Astrocyte (in vitro differentiated cells and primary cell): Measurements from ENCODE around the gene MAP3K20. TPM values are rescaled to one million over a fixed set of nuclear protein-coding genes. Genes with fewer than 3 reads are reported as not detected.
A peak's percentile ranks its signal among the peaks of the same experiment; 100 is the strongest.

Experiments used
- DNase-seq: peaks from one replicate; pipeline ENCODE4 v3.0.0-alpha.2; 2010; ENCODE audit warnings: low read depth
- FAIRE-seq: peaks from 2 replicates; lab custom pipeline; 2011; peaks lifted over from hg19 to GRCh38; lab: Jason Lieb, UNC
- H2AFZ ChIP-seq: 2 replicates; pipeline ENCODE4 v1.6.0; 2012; ENCODE audit warnings: low read depth, low read length, inconsistent platforms
- H3K27ac ChIP-seq: 2 replicates; pipeline ENCODE4 v1.5.1; 2011; ENCODE audit warnings: low read depth, low read length, inconsistent platforms
- H3K27me3 ChIP-seq: 2 replicates; pipeline ENCODE4 v1.6.0; 2011; ENCODE audit warnings: low read length, inconsistent platforms; ENCODE audit not compliant: insufficient read depth
- H3K36me3 ChIP-seq: 2 replicates; pipeline ENCODE4 v1.5.1; 2011; ENCODE audit warnings: low read length, inconsistent platforms; ENCODE audit not compliant: insufficient read depth
- H3K4me1 ChIP-seq: 2 replicates; pipeline ENCODE4 v1.5.1; 2011; ENCODE audit warnings: low read length, inconsistent platforms; ENCODE audit not compliant: insufficient read depth
- H3K4me2 ChIP-seq: 2 replicates; pipeline ENCODE4 v1.6.0; 2012; ENCODE audit warnings: low read length, inconsistent platforms
- H3K4me3 ChIP-seq: 2 replicates; pipeline ENCODE4 v1.5.1; 2011; ENCODE audit warnings: low read depth, mild to moderate bottlenecking, low read length, inconsistent platforms; ENCODE audit not compliant: insufficient read depth
- H3K79me2 ChIP-seq: 2 replicates; pipeline ENCODE4 v1.6.0; 2012; ENCODE audit warnings: mild to moderate bottlenecking, low read length, inconsistent platforms; ENCODE audit not compliant: insufficient read depth
- H3K9ac ChIP-seq: 2 replicates; pipeline ENCODE4 v1.6.0; 2012; ENCODE audit warnings: mild to moderate bottlenecking, low read length, inconsistent platforms
- H3K9me3 ChIP-seq: 2 replicates; pipeline ENCODE4 v1.5.1; 2012; ENCODE audit warnings: low read depth, mild to moderate bottlenecking, low read length, inconsistent platforms; ENCODE audit not compliant: insufficient read depth
- H4K20me1 ChIP-seq: 2 replicates; pipeline ENCODE4 v1.6.0; 2012; ENCODE audit warnings: low read length, inconsistent platforms; ENCODE audit not compliant: insufficient read depth
- H3K27ac Mint-ChIP-seq: one replicate; pipeline ENCODE4 v1.8.0; 2021; ENCODE audit warnings: mild to moderate bottlenecking, mixed read lengths; ENCODE audit not compliant: unreplicated experiment
- H3K27me3 Mint-ChIP-seq: one replicate; pipeline ENCODE4 v1.8.0; 2021; ENCODE audit warnings: low read depth, mixed read lengths; ENCODE audit not compliant: unreplicated experiment
- H3K36me3 Mint-ChIP-seq: one replicate; pipeline ENCODE4 v1.8.0; 2021; ENCODE audit warnings: low read depth, mixed read lengths; ENCODE audit not compliant: unreplicated experiment
- H3K4me1 Mint-ChIP-seq: one replicate; pipeline ENCODE4 v1.8.0; 2021; ENCODE audit warnings: low read depth, mixed read lengths; ENCODE audit not compliant: unreplicated experiment
- H3K4me3 Mint-ChIP-seq: one replicate; pipeline ENCODE4 v1.8.0; 2021; ENCODE audit warnings: mild to moderate bottlenecking, moderate library complexity, mixed read lengths; ENCODE audit not compliant: unreplicated experiment
- H3K9me3 Mint-ChIP-seq: one replicate; pipeline ENCODE4 v1.8.0; 2021; ENCODE audit warnings: mild to moderate bottlenecking, mixed read lengths; ENCODE audit not compliant: unreplicated experiment
- EZH2 ChIP-seq: IDR thresholded peaks from 2 replicates; pipeline ENCODE4 v1.6.1; 2012; ENCODE audit warnings: mild to moderate bottlenecking, low read length, inconsistent platforms; ENCODE audit not compliant: insufficient read depth
- total RNA-seq: library from RNA; stranded (reverse); gene quantifications from 2 replicates; pipeline ENCODE4 v1.2.1, GENCODE V29; 2021
- TF ChIP-seq, protein P1 (sequence below): IDR thresholded peaks from 2 replicates; pipeline ENCODE4 v1.5.1; 2011; ENCODE audit warnings: low read depth, mild to moderate bottlenecking, inconsistent platforms, low read length, moderate library complexity; ENCODE audit not compliant: insufficient read depth

Gene MAP3K20
- total RNA-seq, 1 donor from 2014 or later: 42.4 TPM

DNA sequence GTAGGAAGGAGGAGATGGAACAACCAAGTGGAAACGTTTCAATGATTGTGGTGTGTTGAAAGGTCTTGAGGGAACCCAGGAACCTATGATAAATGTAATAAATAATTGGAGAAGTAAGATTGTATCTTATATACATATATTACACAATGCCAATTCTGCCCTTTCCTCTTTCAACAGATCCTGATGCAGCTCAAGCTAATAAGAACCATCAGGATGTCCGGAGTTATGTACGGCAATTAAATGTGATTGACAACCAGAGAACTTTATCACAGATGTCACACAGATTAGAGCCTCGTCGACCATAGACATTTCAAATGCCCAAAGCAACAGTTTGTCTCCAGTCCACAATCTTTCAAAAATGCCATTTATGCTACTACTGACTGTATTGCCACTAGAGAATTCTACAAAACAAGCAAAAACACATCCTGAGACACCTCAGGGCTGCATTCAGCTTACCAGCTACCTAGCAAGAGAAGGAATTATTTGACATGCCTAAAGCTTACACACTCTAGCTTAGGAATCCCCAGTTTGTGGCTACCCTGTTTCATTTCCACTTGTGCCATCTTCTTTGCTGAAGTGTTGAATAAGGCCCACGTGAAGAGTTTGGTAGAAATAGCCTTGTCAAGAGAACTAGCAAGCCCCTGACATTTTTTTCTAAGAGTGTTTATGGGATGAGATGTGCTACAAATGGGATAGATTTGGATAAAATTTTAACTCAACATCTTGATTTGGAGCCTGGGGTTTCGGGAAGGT lies 24.0 kb upstream of the MAP3K20 start:
- Mint-ChIP-seq H3K27ac (no peak overlapping the region), H3K4me3 (no peak overlapping the region), H3K9me3 (no peaks in the 10 kb centered on the region), H3K36me3 (no peaks in the 10 kb centered on the region), H3K4me1 (peaks cover 56% of the 10 kb centered on the region), H3K27me3 (no peaks in the 10 kb centered on the region)
- peaks cover 18% of the 10 kb centered on the region for H3K4me1 ChIP-seq
- H2AFZ ChIP-seq: no peak overlapping the region
- no peaks in the 10 kb centered on the region for H3K27me3 ChIP-seq
- no peak overlapping the region for H3K4me3 ChIP-seq
- H3K9me3 ChIP-seq: no peaks in the 10 kb centered on the region
- FAIRE-seq (no peak), DNase-seq (no peak)
- no peak overlapping the region for H3K27ac ChIP-seq
- H3K9ac ChIP-seq: no peak overlapping the region
- no peaks in the 10 kb centered on the region for H3K36me3 ChIP-seq
- TF ChIP-seq, protein P1, sequence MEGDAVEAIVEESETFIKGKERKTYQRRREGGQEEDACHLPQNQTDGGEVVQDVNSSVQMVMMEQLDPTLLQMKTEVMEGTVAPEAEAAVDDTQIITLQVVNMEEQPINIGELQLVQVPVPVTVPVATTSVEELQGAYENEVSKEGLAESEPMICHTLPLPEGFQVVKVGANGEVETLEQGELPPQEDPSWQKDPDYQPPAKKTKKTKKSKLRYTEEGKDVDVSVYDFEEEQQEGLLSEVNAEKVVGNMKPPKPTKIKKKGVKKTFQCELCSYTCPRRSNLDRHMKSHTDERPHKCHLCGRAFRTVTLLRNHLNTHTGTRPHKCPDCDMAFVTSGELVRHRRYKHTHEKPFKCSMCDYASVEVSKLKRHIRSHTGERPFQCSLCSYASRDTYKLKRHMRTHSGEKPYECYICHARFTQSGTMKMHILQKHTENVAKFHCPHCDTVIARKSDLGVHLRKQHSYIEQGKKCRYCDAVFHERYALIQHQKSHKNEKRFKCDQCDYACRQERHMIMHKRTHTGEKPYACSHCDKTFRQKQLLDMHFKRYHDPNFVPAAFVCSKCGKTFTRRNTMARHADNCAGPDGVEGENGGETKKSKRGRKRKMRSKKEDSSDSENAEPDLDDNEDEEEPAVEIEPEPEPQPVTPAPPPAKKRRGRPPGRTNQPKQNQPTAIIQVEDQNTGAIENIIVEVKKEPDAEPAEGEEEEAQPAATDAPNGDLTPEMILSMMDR: no peak
- TF ChIP-seq EZH2: no peak
- H3K4me2 ChIP-seq: no peak overlapping the region
- no peaks in the 10 kb centered on the region for H3K79me2 ChIP-seq
- no peaks in the 10 kb centered on the region for H4K20me1 ChIP-seq

DNA sequence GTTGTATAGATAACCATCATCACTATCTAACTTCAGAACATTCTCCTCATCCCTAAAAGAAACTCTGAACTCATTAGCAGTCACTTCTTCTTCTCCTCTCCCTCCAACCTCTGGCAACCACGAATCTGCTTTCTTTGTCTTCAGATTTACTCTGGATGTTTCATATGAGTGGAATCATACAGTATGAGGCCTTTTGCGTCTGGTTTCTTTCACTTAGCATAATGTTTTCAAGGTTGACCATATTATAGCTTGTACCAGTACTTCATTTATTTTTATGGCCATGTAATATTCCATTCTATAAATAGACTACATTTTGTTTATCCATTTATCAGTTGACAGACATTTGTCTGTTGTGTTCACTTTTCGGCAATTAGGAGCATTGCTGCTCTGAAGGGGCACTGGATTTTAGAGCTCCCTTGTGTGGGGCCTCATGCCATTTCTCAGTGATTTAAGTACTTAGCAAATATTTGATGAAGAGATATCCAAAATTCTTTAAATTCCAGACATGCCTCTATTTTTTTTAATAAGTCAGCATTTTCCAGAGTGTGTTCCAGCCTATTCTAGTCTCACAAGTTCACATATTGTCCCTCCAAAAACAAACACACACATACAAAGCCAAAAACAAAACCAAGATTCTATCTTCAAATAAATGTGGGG lies 22.5 kb upstream of the MAP3K20 start:
- Histone ChIP-seq H2AFZ (no peak overlapping the region), H3K4me2 (no peak overlapping the region), H3K27me3 (no peaks in the 10 kb centered on the region), H3K36me3 (no peaks in the 10 kb centered on the region), H3K9ac (no peak overlapping the region), H3K79me2 (no peaks in the 10 kb centered on the region), H4K20me1 (no peaks in the 10 kb centered on the region), H3K27ac (no peak overlapping the region), H3K4me1 (peaks cover 15% of the 10 kb centered on the region), H3K9me3 (peaks cover 2% of the 10 kb centered on the region), H3K4me3 (no peak overlapping the region)
- Mint-ChIP-seq H3K4me3 (no peak overlapping the region), H3K9me3 (peaks cover 4% of the 10 kb centered on the region), H3K36me3 (no peaks in the 10 kb centered on the region), H3K4me1 (peaks cover 58% of the 10 kb centered on the region), H3K27me3 (no peaks in the 10 kb centered on the region), H3K27ac (peak overlapping the region; percentile 87)
- DNase-seq (no peak), FAIRE-seq (no peak)
- TF ChIP-seq EZH2: no peak
- TF ChIP-seq, protein P1: no peak

DNA sequence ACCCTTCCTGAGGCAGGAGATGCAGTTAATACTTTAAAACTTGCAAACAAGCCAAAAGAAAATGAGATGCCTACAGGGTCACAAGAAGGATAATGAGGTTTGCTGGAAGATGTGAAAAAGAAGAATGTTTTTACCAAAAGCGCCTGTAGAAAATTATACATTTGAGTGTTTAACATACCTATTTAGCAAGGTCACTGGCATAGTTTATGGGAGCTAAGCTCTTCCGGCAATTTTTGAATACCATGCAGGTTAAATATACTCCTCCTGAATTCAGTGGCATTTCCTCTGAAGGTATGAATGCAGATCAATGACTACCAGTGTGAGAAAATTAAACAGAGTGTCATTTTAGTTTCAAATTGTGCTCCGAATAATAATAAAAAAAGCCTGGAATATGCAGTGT lies 21.2 kb upstream of the MAP3K20 start:
- Histone ChIP-seq H3K4me3 (no peak overlapping the region), H2AFZ (no peak overlapping the region), H3K9me3 (peaks cover 6% of the 10 kb centered on the region), H3K79me2 (no peaks in the 10 kb centered on the region), H3K4me2 (no peak overlapping the region), H3K4me1 (peaks cover 8% of the 10 kb centered on the region), H3K9ac (no peak overlapping the region), H3K27ac (no peak overlapping the region), H4K20me1 (no peaks in the 10 kb centered on the region), H3K27me3 (no peaks in the 10 kb centered on the region), H3K36me3 (no peaks in the 10 kb centered on the region)
- H3K4me1 Mint-ChIP-seq: peaks cover 50% of the 10 kb centered on the region
- peak overlapping the region; percentile 47 for H3K4me3 Mint-ChIP-seq
- H3K27me3 Mint-ChIP-seq: no peaks in the 10 kb centered on the region
- H3K9me3 Mint-ChIP-seq: peaks cover 7% of the 10 kb centered on the region
- FAIRE-seq (no peak), DNase-seq (peak; percentile 68)
- TF ChIP-seq, protein P1: no peak
- no peak for TF ChIP-seq EZH2
- H3K36me3 Mint-ChIP-seq: no peaks in the 10 kb centered on the region
- H3K27ac Mint-ChIP-seq: peak overlapping the region; percentile 69
